ACHN (cell line): ENCODE data around the gene CNOT11.
"Not testable (repeated sequence)": the region's sequence is repeated elsewhere in the genome, so short reads cannot be mapped to it uniquely, and the experiment has no call there.

Experiments used
- DNase-seq: peaks from one replicate; pipeline ENCODE4 v3.0.0-alpha.2; 2015
- in situ Hi-C: cut with HindIII; loops from 2 replicates; pipeline ENCODE4 v1.10.0; 2017; ENCODE audit warnings: low sequenced_read_pairs, low pct_ligation_motif_present, low pct_unique_long_range_greater_than_20kb

The CNOT11 gene

DNA sequence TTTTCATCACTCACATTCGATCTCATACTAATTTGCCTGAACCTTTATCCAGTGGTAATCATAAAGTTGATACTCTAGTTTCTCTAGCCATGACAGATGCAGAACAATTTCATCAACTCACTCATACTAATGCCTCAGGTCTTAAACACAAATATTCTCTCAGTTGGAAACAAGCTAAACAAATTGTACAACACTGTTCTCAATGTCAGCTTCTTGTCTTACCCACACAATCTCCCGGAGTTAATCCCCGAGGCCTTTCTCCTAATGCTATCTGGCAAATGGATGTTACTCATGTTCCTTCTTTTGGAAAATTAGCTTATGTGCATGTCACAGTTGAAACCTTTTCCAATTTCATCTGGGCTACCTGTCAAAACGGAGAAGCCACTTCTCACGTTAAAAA lies 11.5 kb upstream of the CNOT11 start:
- no peak for DNase-seq
- in situ Hi-C loops, result no loop called here

DNA sequence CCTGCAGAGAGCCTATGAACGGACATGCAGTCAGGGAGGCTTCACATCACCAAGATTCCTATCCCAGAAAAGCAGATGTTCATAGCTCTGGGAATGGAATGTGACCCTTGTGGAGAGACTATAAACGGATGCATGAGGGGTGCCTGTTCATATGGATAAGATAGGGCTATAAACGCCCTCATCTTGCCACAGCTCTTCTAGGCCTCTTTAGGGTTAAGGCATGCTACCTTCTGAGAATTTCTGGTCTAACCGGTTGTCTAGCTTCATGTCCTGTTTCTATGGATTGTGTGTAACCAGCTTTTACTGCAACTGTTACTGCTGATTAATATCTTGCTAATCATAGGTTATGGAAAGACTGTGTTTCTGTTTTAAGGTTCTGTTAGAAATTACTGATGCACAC lies 8.3 kb upstream of the CNOT11 start:
- DNase-seq, in situ Hi-C loops: not testable (repeated sequence)

- DNase-seq, in situ Hi-C loops: not testable (repeated sequence)
Observed at GRCh38 chr2:101244899-101245298, 7.8 kb upstream of the CNOT11 start.

DNA sequence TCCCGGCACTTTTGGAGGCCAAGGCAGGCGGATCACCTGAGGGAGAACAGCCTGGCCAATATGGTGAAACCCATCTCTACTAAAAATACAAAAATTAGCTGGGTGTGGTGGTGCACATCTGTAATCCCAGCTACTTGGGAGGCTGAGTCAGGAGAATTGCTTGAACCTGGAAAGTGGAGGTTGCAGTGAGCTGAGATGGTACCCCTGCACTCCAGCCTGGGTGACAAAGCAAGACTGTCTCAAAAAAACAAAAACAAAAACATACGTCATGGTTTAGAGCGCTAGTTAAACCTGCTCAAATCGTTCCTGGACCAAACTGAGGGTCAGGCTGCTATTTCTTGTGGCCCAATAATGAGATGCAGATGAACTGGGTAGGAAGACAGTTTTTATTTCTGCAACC lies 7.2 kb upstream of the CNOT11 start:
- in situ Hi-C loops, DNase-seq: not testable (repeated sequence)

DNA sequence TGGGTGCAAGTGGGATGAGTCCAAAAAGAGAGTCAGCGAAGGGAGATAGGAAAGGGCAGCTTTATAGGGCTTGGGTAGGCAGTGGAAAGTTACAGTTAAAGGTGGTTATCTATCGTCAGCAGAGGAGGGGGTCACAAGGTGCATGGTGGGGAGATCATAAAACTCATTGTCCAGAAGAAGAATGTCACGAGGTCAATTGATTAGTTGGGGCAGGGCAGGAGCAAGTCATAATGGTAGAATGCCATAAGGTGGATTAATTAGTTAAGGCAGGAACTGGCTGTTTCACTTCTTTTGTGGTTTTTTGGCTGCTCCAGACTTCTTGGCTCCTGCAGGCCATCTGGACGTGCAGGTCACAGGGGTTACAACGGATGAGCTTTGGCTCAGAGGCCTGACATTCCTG lies 3.9 kb upstream of the CNOT11 start:
- DNase-seq, in situ Hi-C loops: not testable (repeated sequence)

GRCh38 chr2:101249826-101250225 lies 2.9 kb upstream of the CNOT11 start:
- in situ Hi-C loops, result no loop called here
- DNase-seq, result no peak

- DNase-seq, in situ Hi-C loops: not testable (repeated sequence)
Observed at GRCh38 chr2:101251246-101251781, 1.4 kb upstream of the CNOT11 start.

- DNase-seq, result peak; percentile 27
- in situ Hi-C loops, result no loop called here
Observed at GRCh38 chr2:101251844-101252407, 760 bp upstream of the CNOT11 start.

DNA sequence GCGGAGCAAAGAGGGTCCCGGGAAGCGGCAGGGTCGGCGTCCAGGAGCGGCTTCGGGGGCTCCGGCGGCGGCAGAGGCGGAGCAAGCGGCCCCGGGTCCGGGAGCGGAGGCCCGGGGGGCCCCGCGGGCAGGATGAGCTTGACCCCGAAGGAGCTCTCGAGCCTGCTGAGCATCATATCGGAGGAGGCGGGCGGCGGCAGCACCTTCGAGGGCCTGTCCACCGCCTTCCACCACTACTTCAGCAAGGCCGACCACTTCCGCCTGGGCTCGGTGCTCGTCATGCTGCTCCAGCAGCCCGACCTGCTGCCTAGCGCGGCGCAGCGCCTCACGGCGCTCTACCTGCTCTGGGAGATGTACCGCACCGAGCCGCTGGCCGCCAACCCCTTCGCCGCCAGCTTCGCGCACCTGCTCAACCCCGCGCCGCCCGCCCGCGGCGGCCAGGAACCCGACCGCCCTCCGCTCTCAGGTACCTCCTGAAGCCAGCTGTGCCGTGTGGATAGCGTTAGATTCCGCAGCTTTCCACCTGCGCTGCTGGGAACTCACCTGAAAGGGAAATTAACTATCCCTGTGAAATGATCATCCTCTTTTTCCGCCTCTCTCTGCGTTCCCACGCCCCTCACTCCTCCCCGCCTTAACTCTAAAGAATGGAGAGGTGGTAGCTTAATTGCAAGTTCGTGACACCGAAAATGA lies 472 bp downstream of the CNOT11 start:
- DNase-seq, result peak; percentile 70

GRCh38 chr2:101253703-101254450 lies 1.2 kb downstream of the CNOT11 start:
- in situ Hi-C loops, result no loop called here
- no peak for DNase-seq

More for the DNA sequence above, 472 bp downstream of the CNOT11 start:
- in situ Hi-C loops, result no loop called here

- in situ Hi-C loops, result no loop called here
- DNase-seq, result no peak
Observed at GRCh38 chr2:101255501-101255900, 2.8 kb downstream of the CNOT11 start.

GRCh38 chr2:101256316-101256715 lies 3.6 kb downstream of the CNOT11 start:
- in situ Hi-C loops, result no loop called here
- no peak for DNase-seq

DNA sequence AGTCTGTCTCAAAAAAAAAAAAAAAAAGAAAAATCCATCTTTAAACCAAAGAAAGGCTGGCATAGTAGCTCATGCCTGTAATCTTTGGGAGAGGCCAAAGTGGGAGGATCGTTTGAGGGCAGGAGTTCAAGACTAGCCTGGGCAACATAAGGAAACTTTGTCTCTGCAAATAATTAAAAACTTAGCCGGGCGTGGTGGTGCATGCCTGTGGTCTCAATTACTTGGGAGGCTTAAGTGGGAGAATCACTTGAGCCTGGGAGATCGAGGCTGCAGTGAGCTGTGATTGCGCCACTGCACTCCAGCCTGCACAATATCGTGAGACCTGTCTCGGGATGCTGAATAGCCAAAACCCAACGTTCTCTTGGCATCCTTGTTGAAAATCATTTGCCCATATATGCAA lies 6.1 kb downstream of the CNOT11 start:
- DNase-seq, result no peak
- in situ Hi-C loops, result no loop called here

GRCh38 chr2:101262142-101262541 lies 9.5 kb downstream of the CNOT11 start:
- in situ Hi-C loops, result no loop called here
- DNase-seq, result no peak

DNA sequence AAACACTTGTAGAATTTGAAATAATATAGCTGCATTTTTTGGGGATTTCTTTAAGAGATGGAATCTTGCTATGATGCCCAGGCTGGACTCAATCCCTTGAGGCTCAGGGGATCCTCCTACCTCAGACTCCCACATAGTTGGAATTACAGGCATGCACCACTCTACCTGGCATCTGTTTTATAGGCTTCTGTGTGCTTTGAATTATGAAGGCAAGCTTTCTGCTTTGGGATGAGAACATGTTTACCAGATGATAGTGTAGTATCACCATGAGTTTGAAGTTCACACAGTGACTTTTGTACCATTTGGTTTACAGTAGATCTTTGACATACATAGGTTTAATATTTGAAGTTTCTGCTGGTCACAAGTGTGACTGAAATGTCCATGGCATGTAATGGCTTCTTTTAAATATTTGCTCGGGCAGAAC lies 10.7 kb downstream of the CNOT11 start:
- in situ Hi-C loops, result no loop called here

DNA sequence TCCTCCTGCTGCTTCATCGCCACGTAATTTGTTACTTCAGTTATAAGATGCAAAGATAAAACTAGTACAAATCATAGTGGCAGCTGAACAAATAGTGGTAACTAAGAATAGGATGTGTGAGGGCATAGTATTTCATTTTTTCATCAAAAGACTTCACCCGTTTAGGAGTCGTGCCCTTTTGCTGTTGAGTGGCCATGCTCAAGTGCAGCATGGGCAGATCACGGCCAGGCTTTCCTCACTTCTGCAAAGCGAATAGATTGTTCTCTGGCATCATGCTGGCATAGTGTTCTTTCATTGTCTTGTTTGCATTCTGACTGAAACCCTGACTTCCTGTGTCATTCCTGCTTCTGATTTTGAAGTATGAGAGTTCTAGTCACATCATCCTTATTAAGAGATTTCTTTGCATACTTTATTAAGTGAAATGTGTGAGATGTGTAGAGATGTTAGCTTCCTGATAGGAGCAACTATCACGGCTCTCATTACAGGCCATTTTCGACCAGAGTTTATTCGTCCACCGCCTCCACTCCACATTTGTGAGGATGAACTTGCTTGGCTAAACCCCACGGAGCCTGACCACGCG lies 11.8 kb downstream of the CNOT11 start:
- DNase-seq, result no peak
- in situ Hi-C loops, result no loop called here

More for the DNA sequence above, 10.7 kb downstream of the CNOT11 start:
- no peak for DNase-seq

DNA sequence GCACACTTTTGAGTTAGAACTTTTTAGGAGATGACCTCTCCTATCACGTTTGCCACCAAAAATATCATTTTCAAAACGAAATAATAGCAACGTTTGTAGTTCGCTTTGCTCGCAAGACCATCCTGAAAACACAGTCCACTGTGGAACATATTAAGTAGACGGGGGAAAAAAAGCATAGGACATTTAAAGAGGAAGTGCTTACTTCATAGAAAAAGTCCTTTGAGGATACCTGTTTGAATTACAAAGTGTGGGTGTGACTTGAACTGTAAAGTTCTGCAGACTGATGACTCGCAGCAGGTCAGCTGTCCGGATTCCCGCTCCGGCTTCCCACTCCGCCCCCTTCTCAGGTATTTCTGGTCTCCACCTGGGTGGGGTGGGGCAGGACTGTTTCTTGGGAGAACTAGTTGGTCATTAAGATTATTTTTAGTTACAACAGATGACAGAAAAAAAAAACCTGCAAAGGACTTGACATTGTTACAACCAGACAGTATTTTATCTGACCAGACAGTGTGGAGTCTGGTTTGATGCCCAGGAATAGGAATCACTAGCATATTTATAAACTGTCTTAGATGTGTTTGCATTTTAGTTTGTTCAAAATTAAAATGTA lies 13.3 kb downstream of the CNOT11 start:
- in situ Hi-C loops, result no loop called here

More for the DNA sequence above, 13.3 kb downstream of the CNOT11 start:
- no peak for DNase-seq
